22Rv1 (cell line): ENCODE data around the gene RNF144B.

Experiments used
- ZFX ChIP-seq: fragments of 450-650 bp; IDR thresholded peaks from 2 replicates; pipeline ENCODE4 v1.6.1; 2017; ENCODE audit warnings: antibody characterized with exemption, borderline replicate concordance
- TF ChIP-seq, protein P1 (sequence below): fragments of 450-650 bp; IDR thresholded peaks from 2 replicates; pipeline ENCODE4 v1.5.1; 2017; ENCODE audit warnings: mild to moderate bottlenecking

DNA sequence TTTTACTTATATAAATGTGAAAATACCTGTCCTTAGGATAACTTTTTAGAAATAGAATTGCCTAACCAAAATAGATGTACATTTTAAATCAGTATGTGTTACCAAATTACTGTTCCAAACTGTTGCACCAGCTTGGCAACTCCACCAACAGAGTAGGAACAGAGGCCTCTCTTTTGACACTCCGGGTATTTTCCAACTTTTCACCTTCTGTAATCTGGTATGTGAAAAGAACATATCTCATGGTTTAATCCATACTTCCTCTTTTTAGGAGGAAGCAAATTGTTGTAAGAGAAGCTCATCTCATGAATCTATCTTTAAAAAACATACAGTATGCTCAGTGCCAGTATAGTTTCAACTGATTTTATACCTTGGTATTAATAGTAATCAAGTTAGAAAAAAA lies 24.9 kb downstream of the RNF144B start:
- TF ChIP-seq, protein P1, sequence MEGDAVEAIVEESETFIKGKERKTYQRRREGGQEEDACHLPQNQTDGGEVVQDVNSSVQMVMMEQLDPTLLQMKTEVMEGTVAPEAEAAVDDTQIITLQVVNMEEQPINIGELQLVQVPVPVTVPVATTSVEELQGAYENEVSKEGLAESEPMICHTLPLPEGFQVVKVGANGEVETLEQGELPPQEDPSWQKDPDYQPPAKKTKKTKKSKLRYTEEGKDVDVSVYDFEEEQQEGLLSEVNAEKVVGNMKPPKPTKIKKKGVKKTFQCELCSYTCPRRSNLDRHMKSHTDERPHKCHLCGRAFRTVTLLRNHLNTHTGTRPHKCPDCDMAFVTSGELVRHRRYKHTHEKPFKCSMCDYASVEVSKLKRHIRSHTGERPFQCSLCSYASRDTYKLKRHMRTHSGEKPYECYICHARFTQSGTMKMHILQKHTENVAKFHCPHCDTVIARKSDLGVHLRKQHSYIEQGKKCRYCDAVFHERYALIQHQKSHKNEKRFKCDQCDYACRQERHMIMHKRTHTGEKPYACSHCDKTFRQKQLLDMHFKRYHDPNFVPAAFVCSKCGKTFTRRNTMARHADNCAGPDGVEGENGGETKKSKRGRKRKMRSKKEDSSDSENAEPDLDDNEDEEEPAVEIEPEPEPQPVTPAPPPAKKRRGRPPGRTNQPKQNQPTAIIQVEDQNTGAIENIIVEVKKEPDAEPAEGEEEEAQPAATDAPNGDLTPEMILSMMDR, result no peak
- TF ChIP-seq ZFX, result no peak
